OCI-LY7 (cell line): ENCODE measurements around the gene MACROD2. TPM values are rescaled to one million over a fixed set of nuclear protein-coding genes. Genes with fewer than 3 reads are reported as not detected.

Experiments used
- BruUV-seq: library from RNA; stranded (reverse); fragments of 400-500 nt; replicated peaks from 2 replicates; lab custom pipeline; 2021; lab: Mats Ljungman, UMichigan
- CTCF ChIA-PET: fragments of 300-600 bp; sonication (Branson Sonifier 250); formaldehyde crosslinking; loops from one replicate; lab custom pipeline; 2022; ENCODE audit warnings: antibody characterized with exemption; ENCODE audit not compliant: unreplicated experiment; lab: Charles Lee
- POLR2A ChIA-PET: fragments of 300-600 bp; sonication (Branson Sonifier 250); formaldehyde crosslinking; loops from one replicate; lab custom pipeline; 2022; ENCODE audit warnings: antibody characterized with exemption; lab: Charles Lee
- DNase-seq: peaks from one replicate; pipeline ENCODE4 v3.0.0-alpha.2; 2015; ENCODE audit warnings: low spot score
- H2AFZ ChIP-seq: fragments of 200-600 bp; sonication (generic), shearing (Covaris generic); 2 replicates; pipeline ENCODE4 v1.6.1; 2014; ENCODE audit warnings: mild to moderate bottlenecking, antibody characterized with exemption, low read length, moderate library complexity
- H3K27ac ChIP-seq: fragments of 200-600 bp; sonication (generic); 2 replicates; pipeline ENCODE4 v1.5.1; 2014; ENCODE audit warnings: mixed run types, low read depth, mild to moderate bottlenecking, moderate library complexity, low read length, inconsistent platforms; ENCODE audit not compliant: poor library complexity, severe bottlenecking
- H3K36me3 ChIP-seq: fragments of 200-600 bp; sonication (generic); 2 replicates; pipeline ENCODE4 v1.6.1; 2014; ENCODE audit warnings: mild to moderate bottlenecking, antibody characterized with exemption, low read length, moderate library complexity, mixed read lengths; ENCODE audit not compliant: insufficient read depth
- H3K4me1 ChIP-seq: fragments of 200-600 bp; sonication (generic); 2 replicates; pipeline ENCODE4 v1.5.1; 2014; ENCODE audit warnings: mild to moderate bottlenecking, low read length; ENCODE audit not compliant: insufficient read depth, poor library complexity, severe bottlenecking
- H3K4me2 ChIP-seq: fragments of 200-600 bp; sonication (generic); 2 replicates; pipeline ENCODE4 v1.6.1; 2014; ENCODE audit warnings: mild to moderate bottlenecking, low read length
- H3K4me3 ChIP-seq: fragments of 200-600 bp; sonication (generic); 2 replicates; pipeline ENCODE4 v1.5.1; 2014; ENCODE audit warnings: mild to moderate bottlenecking, low read depth, low read length; ENCODE audit not compliant: poor library complexity, severe bottlenecking
- H3K79me2 ChIP-seq: fragments of 200-600 bp; sonication (generic); 2 replicates; pipeline ENCODE4 v1.6.1; 2016; ENCODE audit warnings: low read depth, mild to moderate bottlenecking, low read length, moderate library complexity, mixed read lengths; ENCODE audit not compliant: insufficient read depth
- H3K9me2 ChIP-seq: fragments of 200-600 bp; sonication (generic); 2 replicates; pipeline ENCODE4 v1.6.1; 2016; ENCODE audit warnings: mild to moderate bottlenecking, low read length, mixed read lengths; ENCODE audit not compliant: insufficient read depth
- H3K9me3 ChIP-seq: fragments of 200-600 bp; sonication (generic); 2 replicates; pipeline ENCODE4 v1.6.1; 2014; ENCODE audit warnings: mild to moderate bottlenecking, mixed run types, low read length, mixed read lengths
- H4K20me1 ChIP-seq: fragments of 200-600 bp; sonication (generic); 2 replicates; pipeline ENCODE4 v1.6.1; 2014; ENCODE audit warnings: mild to moderate bottlenecking, antibody characterized with exemption, low read length, moderate library complexity, mixed read lengths; ENCODE audit not compliant: insufficient read depth
- EZH2phosphoT487 ChIP-seq: fragments of 200-600 bp; sonication (generic); IDR thresholded peaks from 2 replicates; pipeline ENCODE4 v1.6.1; 2018; ENCODE audit warnings: low read depth, borderline replicate concordance, mild to moderate bottlenecking, mixed run types, antibody characterized with exemption, low read length, moderate library complexity, mixed read lengths
- intact Hi-C: fragments of 100-400 bp; cut with micrococcal nuclease; formaldehyde crosslinking; loops from one replicate; pipeline ENCODE4 v1.10.0; 2022; ENCODE audit not compliant: unreplicated experiment
- total RNA-seq, 2 experiments: library from RNA; depleted of rRNA in 1 of 2; stranded (reverse); fragments of >200 nt in 1 of 2; shearing (Covaris generic) in 1 of 2; gene quantifications; 2 replicates each; pipeline ENCODE4 v1.2.3, GENCODE V29; 2014 to 2022
- TF ChIP-seq, protein P1 (sequence below): fragments of 200-600 bp; sonication (generic); conservative IDR thresholded peaks from 2 replicates; pipeline ENCODE4 v1.5.1; 2014; ENCODE audit warnings: mild to moderate bottlenecking, antibody characterized with exemption, low read length, moderate library complexity, mixed read lengths

Gene MACROD2
- total RNA-seq, 2 experiments from 2014 or later, result 0.09 to 4.5 TPM

GRCh38 chr20:14830899-14831298 lies 835.6 kb downstream of the MACROD2 start:
- Histone ChIP-seq H3K4me1 (no peaks in the 10 kb centered on the region), H3K79me2 (no peaks in the 10 kb centered on the region), H3K9me3 (no peaks in the 10 kb centered on the region), H3K4me3 (no peak overlapping the region), H3K27ac (no peak overlapping the region), H3K4me2 (no peak overlapping the region), H4K20me1 (no peaks in the 10 kb centered on the region), H3K36me3 (no peaks in the 10 kb centered on the region), H3K9me2 (no peaks in the 10 kb centered on the region), H2AFZ (no peak overlapping the region)
- BruUV-seq, result no TSS peak
- ChIA-PET CTCF (no interaction called here), POLR2A (interaction anchor here (0.6 kb wide), 1 partner anchor 138 kb away, joined by 3 read pairs; no protein-coding TSS in a partner anchor)
- TF ChIP-seq, protein P1, sequence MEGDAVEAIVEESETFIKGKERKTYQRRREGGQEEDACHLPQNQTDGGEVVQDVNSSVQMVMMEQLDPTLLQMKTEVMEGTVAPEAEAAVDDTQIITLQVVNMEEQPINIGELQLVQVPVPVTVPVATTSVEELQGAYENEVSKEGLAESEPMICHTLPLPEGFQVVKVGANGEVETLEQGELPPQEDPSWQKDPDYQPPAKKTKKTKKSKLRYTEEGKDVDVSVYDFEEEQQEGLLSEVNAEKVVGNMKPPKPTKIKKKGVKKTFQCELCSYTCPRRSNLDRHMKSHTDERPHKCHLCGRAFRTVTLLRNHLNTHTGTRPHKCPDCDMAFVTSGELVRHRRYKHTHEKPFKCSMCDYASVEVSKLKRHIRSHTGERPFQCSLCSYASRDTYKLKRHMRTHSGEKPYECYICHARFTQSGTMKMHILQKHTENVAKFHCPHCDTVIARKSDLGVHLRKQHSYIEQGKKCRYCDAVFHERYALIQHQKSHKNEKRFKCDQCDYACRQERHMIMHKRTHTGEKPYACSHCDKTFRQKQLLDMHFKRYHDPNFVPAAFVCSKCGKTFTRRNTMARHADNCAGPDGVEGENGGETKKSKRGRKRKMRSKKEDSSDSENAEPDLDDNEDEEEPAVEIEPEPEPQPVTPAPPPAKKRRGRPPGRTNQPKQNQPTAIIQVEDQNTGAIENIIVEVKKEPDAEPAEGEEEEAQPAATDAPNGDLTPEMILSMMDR, result no peak
- no peak for TF ChIP-seq EZH2phosphoT487
- no peak for DNase-seq
- intact Hi-C loops, result no loop called here

GRCh38 chr20:14832630-14833029 lies 837.3 kb downstream of the MACROD2 start:
- ChIA-PET POLR2A (no interaction called here), CTCF (no interaction called here)
- BruUV-seq, result no TSS peak
- no peak overlapping the region for H3K4me2 ChIP-seq
- H3K9me3 ChIP-seq, result no peaks in the 10 kb centered on the region
- H4K20me1 ChIP-seq, result no peaks in the 10 kb centered on the region
- intact Hi-C loops, result no loop called here
- no peak overlapping the region for H3K4me3 ChIP-seq
- H3K79me2 ChIP-seq, result no peaks in the 10 kb centered on the region
- DNase-seq, result no peak
- TF ChIP-seq, protein P1, result no peak
- TF ChIP-seq EZH2phosphoT487, result no peak
- no peaks in the 10 kb centered on the region for H3K9me2 ChIP-seq
- H3K4me1 ChIP-seq, result no peaks in the 10 kb centered on the region
- no peak overlapping the region for H3K27ac ChIP-seq
- no peak overlapping the region for H2AFZ ChIP-seq
- H3K36me3 ChIP-seq, result no peaks in the 10 kb centered on the region

GRCh38 chr20:14838663-14839628 lies 843.6 kb downstream of the MACROD2 start:
- ChIA-PET CTCF (no interaction called here), POLR2A (interaction anchor here (0.6 to 1.4 kb wide), 3 partner anchors 16 to 110 kb away, joined by 3 to 5 read pairs (median 4); no protein-coding TSS in a partner anchor)
- no peak for DNase-seq
- no peaks in the 10 kb centered on the region for H3K9me3 ChIP-seq
- no peak overlapping the region for H3K4me3 ChIP-seq
- H3K27ac ChIP-seq, result no peak overlapping the region
- no peak overlapping the region for H2AFZ ChIP-seq
- H3K9me2 ChIP-seq, result no peaks in the 10 kb centered on the region
- no peaks in the 10 kb centered on the region for H3K4me1 ChIP-seq
- H3K79me2 ChIP-seq, result no peaks in the 10 kb centered on the region
- intact Hi-C loops, result no loop called here
- TF ChIP-seq, protein P1, result no peak
- TF ChIP-seq EZH2phosphoT487, result no peak
- no peak overlapping the region for H3K4me2 ChIP-seq
- H4K20me1 ChIP-seq, result no peaks in the 10 kb centered on the region
- no peaks in the 10 kb centered on the region for H3K36me3 ChIP-seq
- BruUV-seq, result no TSS peak
